NCI-H1105 treated with DMSO at 0.1 percent for 48 hours (cell line): ENCODE results near the gene NOTCH1.

ENCODE experiments used
- DNase-seq: peaks from one replicate; lab custom pipeline; 2025; lab: John Stamatoyannopoulos, UW

NOTCH1 gene

DNA sequence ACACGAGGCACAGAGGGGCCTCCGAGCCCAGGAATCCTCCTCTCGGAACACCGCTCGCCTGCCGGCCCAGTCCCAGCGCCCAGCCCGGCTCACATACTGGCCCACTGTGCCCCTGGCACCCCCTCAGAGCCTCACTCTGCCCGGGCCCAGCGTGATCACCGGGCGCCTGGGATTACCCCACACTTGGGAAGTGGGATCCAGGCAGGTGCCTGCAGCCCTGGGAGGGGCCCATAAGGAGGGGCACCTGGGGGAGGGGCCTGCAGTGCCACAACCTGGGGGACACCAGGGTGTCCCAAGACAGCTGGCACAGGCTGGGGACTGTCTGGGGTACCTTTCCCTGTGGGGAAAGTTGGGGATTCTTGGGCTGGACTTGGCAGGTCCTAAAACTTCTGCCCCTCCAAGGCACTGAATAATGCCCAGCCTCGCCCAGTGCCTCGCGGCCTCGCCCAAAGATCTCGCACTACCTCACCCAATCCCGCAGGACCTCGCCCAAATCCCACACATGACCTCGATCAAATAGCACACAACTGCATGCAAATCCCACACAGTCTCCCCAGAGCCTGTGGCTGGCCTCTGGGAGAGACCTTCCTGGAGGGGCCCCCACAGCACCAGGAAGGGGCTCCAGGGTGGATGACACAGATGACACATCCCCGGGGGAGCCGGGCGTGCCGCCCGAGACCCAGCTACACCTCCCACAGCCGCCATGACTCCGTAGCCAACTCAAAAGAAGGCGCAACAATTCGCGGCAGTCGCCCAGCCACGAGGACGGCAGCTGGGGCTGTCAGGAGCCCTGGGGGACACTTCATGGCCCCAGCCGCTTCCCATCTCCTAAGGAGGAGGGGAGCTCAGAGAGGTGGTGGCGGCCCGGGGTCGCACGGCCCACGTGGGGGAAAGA lies 13.7 kb downstream of the NOTCH1 start:
- DNase-seq = no peak

DNA sequence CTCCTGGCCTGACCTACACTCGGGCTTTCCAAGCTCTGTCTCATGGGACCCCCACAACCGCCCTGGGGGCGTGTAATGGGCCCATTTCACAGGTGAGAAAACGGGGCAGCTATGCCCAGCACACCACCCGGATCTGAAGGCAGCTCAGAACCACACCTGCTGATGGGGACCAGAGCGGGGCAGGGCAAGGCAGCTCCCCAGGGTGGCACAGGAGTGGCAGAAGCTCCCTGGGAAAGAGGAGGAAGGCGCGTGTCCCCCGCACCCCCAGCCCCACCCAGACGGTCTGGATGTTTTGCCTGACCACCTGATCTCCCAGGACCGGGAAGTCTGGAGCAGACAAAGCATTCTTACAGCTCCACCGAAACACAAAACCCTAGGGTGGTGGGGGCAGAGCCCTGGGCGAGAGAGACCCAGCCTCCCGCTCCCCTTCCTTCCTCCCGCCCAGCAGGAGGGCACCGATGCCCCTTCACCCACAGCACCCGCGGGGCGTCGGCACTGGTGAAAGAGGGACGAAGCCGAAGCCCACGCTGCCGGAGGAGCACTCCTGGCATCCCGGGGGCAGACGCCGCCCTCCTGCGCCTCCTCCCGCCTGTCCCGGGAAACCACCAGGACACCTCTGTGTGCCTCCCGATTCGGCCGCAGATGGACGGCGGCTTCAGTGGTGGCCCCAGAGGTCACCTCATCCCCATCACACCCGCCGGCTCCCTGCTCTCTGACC lies 14.5 kb downstream of the NOTCH1 start:
- no peak for DNase-seq

DNA sequence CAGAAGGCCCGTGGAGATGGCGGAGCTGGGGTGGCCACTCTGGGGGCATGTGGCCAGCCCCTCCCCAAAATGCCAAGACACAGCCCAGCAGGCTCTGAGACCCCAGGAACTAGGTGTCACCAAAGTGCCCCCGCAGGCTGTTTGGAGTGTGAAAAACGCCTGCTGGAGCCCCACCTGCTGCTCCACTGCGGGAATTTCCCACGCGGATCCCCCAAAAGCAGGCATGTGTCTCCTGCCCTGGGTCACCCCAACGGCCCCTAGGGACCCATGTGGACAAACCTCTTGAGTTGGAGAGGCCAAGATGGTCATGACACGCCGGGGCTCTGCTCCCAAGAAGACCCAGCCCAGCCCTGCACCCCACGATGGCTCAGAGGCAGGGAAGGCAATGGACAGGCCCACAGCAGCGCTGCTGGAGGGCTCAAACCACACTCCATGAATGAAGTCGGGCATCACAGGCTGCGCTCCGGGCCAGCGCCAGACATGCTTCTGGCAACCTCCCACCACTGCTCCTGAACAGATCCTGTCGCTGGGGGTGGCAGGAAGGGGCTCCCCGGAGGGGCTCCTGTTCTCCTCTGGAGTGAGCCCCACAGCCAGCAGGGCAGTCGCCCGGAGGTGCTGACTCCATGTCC lies 15.3 kb downstream of the NOTCH1 start:
- no peak for DNase-seq

DNA sequence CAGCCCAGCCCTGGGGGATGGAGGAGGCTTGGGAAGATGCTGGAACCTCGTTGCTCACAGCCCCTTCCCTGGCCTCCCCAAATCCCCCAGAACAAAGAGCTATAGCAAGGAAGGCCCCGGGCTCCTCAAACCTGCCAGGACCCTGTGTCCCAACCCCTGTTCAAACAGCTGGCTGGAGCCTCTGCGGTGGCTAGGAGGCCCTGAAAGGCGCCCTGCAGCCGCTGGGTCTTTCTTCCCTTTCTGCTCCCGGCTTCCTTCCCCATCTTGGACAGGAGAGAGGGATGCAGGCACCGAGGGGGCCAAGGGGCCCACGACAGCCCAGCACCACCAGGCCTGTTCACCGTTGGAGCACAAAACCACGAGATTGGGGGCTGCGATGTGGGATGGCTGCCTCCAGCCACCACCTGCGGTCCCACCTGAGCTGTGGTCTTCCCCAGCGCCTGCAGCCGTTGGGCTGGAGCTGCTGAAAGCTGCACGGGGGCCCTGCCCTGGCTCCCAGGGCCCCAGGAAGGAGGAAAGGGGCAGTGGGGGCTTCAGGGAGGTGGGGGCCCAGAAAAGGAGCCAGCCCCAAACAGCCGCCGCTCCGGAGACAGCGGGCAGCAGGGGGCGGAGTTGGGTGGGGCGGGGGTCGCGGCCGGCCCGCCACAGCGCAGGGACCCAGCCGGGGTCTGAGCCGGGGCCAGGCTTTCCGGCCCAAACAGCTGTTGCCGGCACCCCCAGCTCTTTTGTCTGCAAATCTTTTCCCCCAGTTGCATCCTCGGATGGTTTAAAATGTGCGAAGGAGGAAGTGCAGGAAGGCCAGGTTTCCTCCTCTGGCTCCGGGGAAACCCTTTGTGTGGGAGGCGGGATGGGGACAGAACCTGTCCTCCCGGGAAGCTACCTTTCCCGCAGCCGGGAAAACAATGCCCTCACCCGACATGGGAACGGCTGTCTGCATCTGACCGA lies 16.1 kb downstream of the NOTCH1 start:
- no peak for DNase-seq

DNA sequence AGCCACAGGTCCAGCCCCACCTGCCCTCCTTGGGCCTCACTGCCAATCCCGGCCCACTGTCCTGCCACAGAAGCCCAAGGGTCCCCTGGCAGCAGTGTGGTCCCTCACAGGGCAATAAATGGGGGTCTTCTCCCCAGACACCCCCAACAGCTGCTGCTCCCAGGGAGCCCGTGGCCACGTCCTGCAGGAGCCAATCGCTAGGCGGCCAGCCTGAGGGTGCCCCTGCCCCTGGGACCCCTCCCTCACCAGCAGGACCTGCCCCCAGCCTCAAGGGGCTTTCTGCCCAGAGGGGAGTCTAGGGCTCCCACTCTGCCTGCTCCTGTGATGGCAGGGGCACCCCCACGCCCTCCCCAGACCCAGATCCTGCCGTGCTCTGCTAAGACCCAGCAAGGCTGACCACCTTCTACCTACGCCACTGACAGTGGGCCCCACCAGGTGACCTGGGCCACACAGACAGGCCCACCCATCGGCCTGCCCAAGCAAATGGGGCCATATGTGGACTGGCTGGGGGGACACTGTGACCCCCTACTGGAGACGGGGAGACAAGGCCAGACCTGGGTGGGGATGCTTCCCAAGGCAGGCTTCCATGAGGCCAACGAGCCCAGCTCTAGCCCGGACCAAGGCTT lies 17.0 kb downstream of the NOTCH1 start:
- DNase-seq = no peak

DNA sequence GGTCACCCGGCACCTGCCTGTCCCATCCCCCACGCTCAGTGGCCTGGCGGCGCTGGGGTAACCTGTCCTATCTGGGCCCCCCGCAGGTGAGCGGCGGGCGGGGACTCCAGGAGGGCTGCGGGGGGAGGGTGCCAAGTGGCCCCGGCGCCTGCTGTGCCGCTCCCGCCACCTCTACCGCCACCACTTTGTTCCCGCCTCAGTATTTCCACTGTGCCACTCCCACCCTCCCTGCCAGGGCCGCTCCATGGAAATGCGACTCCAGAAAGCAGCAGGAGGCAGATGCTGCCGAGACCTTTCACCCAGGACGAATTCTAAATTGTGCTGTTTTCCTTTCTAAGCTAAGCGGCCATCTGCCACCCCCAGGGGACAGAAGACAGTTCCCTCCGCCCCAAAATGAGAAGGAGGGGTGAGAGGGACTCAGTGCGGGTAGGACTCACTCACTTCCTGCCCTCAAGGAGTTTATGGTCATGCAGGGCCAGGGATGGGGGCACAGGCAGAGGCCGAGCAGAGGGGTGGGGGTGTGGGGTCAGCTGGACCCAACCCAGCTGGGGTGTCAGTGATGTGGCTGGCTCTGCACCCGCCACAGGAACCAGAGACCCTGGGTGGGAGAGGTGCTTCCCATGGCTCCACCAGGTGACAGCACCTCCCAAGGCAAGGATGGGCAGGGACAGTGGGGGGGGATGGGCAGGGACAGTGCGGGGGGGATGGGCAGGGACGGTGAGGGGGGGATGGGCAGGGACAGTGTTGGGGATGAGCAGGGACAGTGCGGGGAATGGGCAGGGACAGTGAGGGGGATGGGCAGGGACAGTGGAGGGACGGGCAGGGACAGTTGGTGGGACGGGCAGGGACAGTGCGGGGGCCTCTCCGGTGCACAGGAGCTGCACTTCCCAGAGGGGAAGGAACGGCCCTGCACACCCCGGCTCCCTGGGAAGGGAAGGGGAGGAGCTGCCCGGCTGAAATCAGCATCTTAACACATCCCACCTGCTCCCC lies 17.8 kb downstream of the NOTCH1 start:
- no peak for DNase-seq

DNA sequence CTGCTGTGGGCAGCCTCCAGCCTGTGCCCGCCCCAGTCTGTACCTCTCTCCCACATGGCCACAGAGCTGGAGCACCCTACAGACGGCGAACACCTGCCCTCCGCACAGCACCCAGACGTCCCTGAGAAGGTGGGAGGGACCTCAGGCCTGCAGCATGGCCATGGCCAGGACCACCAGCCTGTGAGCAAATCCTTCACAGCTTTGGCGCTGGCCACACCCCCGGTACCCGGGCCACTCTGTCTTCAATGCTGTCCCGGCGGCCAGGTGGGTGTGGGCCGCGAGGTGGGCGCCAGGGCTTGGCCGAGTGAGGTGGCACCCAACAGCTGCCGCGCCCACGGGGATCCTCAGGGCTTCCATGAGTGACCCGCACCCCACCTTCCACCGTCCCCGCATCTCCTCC lies 18.7 kb downstream of the NOTCH1 start:
- DNase-seq = no peak

DNA sequence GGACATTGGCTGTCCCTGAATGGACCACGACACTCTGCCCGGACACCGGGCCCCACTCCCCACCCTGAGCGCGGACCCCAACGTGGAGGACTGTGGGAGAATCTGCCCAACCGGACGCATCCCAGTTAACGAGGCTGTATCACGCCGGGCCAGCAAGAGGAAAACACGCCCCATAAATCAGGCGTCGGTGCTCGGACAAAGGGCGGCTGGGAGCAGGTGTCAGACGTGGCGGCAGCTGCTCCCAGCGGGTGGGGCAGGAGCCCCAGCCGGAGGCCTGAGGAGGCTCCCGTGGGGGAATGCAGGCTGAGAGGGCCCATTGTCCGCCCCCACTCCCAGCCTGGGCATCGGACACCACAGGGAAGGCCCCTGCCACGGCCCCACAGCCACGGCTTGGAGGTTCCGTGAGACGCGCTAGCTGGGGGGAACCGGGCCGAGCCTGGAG lies 19.2 kb downstream of the NOTCH1 start:
- peak; percentile 17 for DNase-seq

DNA sequence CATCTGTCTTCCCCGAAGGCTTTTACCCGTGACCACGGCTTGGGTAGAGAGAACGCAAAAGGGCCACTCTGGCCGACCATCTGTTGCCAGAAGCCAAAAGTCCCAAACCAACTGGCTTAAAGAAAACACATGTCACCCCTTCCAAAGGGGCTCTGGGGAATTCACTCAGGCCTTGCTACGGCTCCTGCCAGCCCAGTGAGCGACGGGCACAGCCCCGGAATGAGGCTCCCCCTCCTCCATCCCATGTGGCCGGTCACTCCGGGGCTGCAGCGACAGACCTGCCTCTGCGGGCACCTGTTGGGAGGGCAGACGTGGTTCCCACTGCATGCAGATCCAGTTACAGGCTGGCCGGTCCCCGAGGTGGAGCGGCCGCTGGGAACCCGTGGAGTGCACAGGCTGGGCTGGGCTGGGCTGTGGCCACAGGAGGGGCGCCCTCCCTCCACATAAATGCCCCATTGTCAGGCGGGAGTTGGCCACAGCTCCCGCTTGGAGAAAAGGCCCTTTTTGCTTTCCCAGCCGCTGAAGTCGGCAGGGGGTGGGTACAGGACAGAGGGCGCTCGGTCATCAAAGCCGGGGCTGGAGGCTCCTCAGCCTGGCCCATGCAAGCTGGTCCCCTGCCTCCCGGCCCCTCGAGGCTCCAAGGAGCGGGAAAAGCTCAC lies 19.9 kb downstream of the NOTCH1 start:
- DNase-seq = no peak

DNA sequence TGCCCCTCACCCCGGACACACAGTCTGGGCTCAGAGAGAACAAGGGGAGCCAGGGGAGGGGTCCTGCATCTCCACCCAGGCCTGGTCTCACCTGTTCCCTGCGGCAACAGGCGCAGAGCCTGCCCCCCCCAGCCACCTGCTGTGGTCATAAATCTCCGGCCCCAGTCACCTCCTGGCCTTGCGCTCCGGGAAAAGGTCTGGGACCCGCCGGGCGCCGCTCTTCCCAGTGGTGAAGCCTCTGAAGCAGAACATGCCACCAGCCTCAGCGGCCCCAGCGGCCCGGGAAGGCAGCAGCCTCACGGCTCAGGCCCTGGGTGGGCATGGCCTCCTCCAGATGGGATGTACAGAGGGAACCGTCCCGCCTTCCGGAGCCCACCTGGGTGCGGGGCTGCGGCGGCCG lies 20.6 kb downstream of the NOTCH1 start:
- no peak for DNase-seq

DNA sequence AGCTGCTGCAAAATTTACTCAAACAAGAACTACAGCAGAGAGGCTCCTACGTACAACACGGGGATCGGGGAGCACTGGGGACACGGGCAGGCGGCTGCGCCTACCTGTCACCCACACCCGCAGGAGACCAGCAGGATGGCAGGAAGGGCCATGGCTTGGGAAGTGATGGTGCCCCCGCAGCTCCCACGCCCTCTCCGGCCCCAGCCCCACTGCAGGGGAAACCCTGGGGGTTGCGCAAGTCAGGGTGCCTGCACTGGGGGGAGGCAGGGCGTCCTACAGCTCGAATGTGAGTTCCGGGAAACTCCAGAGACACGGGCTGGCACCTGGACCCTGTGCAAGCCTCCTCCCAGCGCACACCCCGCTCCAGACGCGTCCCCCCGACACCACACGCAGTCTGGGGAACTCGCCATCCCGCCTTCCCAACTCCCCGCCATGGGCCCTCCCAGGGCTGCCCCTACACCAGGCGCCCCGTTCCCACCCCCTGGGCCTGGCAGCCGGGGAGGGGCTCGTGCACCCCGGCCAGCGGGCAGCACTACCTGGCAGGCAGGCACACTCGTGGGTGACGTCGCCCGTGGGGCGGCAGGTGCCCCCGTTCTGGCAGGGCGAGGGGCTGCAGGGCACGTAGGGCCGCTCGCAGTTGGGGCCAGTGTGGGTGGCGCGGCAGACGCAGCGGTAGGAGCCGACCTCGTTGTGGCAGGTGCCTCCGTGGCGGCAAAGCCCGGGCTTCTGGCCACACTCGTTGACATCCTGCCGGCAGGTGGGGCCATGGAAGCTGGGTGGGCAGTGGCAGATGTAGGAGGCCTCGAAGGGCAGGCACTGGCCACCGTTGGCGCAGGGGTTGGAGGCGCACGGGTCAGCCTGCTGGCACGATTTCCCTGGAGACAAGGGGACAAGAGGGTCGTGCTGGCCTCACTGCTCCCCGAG lies 23.3 kb downstream of the NOTCH1 start:
- no peak for DNase-seq

DNA sequence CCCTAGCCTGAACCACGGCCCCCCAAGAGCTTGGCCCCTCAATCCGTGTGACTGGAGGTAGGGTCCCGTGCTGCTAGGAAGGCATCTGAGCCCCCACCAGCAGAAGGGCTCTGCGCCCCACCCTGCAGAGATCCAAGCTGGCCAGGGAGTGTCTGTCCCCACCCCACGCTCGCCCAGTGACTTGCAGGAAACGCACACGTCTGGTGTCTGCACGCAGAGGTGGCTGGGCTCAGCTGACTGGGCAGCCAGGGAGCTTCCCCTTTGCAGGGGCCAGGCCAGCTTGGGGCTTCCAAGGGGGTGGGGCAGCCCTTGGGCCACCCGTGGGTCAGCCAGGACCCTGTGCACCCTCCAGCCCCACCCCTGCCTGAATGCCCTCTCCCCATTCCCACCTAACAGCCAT lies 24.3 kb downstream of the NOTCH1 start:
- no peak for DNase-seq

DNA sequence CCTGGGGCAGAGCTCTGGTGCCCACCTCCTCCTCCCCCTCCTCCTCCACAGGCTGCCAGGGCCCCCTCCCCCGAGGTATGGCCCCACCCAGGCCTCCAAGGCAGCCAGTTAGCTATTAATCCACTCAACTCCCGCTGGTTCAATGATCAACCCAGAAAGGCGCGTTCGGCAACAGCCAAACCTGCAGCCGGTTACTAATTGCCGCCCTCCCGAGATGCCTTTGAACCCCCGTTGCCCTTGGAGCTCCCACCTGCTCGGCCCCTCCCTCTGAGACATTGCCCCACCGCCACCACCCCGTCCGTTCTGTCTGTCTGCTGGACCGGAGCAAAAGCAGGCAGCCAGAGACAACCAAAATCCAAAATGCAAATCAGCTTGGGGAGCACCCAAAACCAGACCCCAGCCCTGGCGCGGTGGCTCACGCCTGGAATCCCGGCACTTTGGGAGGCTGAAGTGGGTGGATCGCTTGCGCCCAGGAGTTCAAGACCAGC lies 25.8 kb downstream of the NOTCH1 start:
- DNase-seq = peak; percentile 4

DNA sequence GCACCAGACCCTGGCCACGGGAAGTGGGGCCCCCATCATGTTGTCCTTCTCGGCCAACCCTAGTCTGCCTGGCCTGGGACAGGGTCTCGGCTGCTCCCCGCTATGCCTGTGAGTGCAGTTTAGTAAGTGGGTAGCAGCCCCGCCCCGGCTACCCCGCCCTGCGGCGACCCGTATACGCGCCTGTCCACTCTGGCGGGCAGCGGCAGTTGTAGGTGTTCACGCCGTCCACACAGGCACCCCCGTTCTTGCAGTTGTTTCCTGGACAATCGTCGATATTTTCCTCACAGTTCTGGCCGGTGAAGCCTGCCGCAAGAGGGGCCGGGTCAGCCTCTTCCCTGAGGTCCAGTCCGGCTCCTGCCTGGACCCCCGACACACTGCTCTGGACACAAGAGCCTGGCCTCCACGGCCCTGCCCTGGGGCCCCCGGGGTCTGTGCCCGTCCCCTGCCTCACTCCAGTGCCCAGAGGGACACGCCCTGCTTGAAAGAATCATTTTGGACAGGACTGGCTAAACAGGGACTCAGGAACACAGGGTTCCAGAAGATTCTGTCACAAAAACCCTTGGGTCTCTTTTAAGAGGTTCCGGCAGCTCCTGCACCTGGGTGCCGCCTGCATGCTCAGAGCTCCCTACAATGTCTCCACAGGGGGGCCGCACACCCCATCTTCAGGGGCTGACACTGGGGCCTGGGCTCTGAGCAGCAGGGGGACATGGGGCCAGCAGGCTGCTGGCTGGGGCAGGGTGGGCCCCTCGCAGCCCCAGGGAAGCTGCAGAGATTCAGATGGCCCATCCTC lies 26.4 kb downstream of the NOTCH1 start:
- DNase-seq = no peak

DNA sequence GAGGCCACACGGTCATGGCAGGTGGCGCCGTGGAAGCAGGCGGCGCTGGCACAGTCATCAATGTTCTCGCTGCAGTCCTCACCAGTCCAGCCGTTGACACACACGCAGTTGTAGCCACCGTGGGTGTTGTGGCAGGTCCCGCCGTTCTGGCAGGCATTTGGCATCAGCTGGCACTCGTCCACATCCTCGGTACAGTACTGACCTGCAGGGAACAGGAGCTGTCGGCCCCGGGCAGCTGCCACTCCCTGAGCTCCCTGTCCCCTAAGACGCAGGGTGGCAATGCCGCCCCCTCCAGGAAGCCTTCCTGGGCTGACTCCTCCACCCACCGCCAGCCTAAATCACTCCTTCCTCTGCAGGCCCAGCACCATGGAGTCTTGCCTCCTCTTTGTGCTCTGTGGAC lies 27.2 kb downstream of the NOTCH1 start:
- DNase-seq = no peak

DNA sequence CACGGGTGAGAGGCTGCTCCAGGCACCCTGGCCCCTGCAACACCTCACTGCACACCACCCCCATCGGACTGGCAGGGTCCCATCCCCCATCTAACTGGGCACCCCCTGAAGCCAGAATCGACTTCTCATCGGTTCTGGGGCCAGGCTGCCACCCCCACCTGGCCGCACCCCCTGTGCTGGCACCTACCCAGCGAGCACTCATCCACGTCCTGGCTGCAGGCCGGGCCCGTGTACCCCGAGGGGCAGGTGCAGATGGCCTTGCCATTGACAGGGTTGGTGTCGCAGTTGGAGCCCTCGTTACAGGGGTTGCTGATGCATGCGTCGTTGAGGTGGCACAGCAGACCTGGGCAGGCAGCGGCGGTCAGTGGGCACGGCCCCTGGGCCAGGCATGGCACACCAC lies 27.9 kb downstream of the NOTCH1 start:
- DNase-seq = no peak

DNA sequence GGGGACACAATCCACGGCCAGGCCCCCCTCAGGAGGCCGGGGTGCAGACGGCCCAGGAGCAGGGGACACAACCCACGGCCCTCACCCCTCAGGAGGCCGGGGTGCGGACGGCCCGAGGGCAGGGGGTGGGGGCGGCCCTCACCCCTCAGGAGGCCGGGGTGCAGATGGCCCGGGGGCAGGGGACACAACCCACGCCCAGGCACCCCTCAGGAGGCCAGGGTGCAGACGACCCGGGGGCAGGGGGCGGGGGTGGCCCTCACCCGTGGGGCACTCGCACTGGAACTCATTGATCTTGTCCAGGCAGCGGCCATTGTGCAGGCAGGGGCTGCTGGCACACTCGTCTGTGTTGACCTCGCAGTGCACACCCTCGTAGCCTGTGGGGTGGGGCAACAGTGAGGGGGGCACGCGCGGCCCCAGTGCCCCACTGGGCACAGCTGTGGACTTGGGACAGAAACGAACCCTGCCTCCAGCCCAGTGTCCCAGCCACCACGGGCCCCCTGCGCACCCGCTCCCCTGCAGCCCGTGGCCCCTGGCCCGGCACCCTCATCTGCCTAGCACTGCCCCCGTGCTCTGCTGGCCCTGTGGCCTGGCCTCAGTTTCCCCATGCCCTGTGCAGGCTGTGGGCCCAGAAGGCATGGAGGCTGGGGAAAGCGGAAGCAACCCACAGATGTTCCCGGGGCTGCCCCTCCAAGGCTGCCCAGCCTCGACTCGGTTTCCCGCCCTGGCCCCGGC lies 28.7 kb downstream of the NOTCH1 start:
- no peak for DNase-seq
